ENCODE measurements around the gene TBC1D25.
A peak's percentile ranks its signal among the peaks of the same experiment; 100 is the strongest.

DNA sequence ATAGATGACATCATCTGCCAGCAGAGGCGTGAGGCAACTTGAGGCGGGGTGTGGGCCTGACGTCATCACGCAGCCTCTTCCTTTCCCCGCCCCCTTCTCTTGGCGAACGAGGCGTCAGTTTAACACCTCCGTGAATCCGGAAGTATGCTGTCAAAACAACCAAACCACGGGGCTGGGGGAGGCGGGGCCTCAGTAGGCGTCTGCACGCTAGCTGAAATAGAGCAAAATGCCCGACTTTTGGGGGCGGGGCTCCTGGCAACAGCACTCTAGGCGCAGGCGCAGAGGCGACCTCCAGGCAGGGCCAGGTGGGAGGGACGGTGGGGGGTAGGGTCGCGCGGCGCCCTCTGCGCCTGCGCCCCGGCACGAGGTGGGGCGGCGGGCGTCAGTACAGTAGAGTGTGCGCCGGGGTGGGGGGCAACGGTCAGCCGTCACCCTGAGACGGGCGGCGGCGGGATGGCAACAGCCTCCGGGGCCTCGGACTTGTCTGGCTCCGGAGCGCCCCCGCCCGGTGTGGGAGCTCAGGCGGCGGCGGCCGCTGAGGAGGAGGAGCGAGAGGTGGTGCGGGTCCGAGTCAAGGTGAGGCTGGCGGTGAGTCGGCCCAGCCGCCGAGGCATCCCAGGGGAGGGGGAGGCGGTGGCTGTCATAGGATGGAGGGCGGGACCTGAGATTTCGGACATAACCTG lies at the start of gene TBC1D25:
- TF ChIP-seq, protein P1, sequence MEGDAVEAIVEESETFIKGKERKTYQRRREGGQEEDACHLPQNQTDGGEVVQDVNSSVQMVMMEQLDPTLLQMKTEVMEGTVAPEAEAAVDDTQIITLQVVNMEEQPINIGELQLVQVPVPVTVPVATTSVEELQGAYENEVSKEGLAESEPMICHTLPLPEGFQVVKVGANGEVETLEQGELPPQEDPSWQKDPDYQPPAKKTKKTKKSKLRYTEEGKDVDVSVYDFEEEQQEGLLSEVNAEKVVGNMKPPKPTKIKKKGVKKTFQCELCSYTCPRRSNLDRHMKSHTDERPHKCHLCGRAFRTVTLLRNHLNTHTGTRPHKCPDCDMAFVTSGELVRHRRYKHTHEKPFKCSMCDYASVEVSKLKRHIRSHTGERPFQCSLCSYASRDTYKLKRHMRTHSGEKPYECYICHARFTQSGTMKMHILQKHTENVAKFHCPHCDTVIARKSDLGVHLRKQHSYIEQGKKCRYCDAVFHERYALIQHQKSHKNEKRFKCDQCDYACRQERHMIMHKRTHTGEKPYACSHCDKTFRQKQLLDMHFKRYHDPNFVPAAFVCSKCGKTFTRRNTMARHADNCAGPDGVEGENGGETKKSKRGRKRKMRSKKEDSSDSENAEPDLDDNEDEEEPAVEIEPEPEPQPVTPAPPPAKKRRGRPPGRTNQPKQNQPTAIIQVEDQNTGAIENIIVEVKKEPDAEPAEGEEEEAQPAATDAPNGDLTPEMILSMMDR (IDR thresholded peaks at IDR 0.05) = peak in 4 of 5 experiments; percentile 32 to 61 (median 46)
- TF ChIP-seq POLR2A (IDR thresholded peaks at IDR 0.05) = peak; percentile 74

Measured in transverse colon (tissue), 3 donors.